ENCODE measurements around the gene CCDC24. TPM values are rescaled to one million over a fixed set of nuclear protein-coding genes. Genes with fewer than 3 reads are reported as not detected.

The CCDC24 gene
- 6.6 TPM for polyA plus RNA-seq (2013, experiment 1 of 2)
- 5.2 TPM for polyA plus RNA-seq (2013, experiment 2 of 2)

GRCh38 chr1:43991476-43992231, at the start of gene CCDC24:
Gene CCDC24, plus strand, starts transcription at chr1:43991599. Its CDS starts 280 bp downstream, at chr1:43991879.
- H3K4me3 ChIP-seq (ENCODE audit: extremely low read depth, insufficient read depth, low read length, poor library complexity, severe bottlenecking), result peak within 1 kb of the TSS; percentile 59
- H3K27ac ChIP-seq (ENCODE audit: low read depth, low read length, severe bottlenecking), result peak within 1 kb of the TSS; percentile 45
- peaks cover under 1% of the 10 kb centered on the region for H3K36me3 ChIP-seq (ENCODE audit: control insufficient read depth, insufficient read depth, low read length)
- no peaks in the 10 kb centered on the region for H3K9me3 ChIP-seq (ENCODE audit: control insufficient read depth, low read length)
- 1% methylated on average over 40 to 60 of the region's 66 CpGs for WGBS, 2 experiments (ENCODE audit: insufficient coverage in 2 of 2)
- H3K4me1 ChIP-seq (ENCODE audit: control insufficient read depth, insufficient read depth, low read length, poor library complexity, severe bottlenecking), result peaks cover 16% of the 10 kb centered on the region

DNA sequence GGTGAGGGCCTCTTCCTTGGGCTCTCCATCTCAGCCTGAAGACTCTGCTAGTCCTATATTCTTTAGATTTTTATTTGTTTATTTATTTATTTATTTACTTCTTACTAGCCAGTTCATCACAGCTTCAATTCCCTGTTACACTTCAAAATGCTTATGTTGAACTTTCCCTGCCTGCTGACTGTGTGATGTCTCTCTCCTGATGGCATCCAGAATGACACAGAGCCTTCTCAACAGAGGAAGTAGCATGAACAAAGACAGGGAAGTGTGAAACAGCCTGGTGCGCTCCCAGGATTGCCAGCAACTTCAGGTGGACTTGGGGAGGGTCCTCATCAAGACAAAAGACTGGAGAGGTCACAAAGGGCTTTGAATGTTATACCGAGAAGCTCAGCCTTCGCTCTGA, 49.0 kb upstream of the CCDC24 start:
- 82 to 90% methylated on average over 3 of the region's 3 CpGs for WGBS, 2 experiments (ENCODE audit: insufficient coverage in 2 of 2)
- H3K4me1 ChIP-seq (ENCODE audit: control insufficient read depth, insufficient read depth, low read length, poor library complexity, severe bottlenecking), result no peaks in the 10 kb centered on the region
- H3K27ac ChIP-seq (ENCODE audit: low read depth, low read length, severe bottlenecking), result no peak overlapping the region
- H3K9me3 ChIP-seq (ENCODE audit: control insufficient read depth, low read length), result no peaks in the 10 kb centered on the region
- no peaks in the 10 kb centered on the region for H3K36me3 ChIP-seq (ENCODE audit: control insufficient read depth, insufficient read depth, low read length)
- no peak overlapping the region for H3K4me3 ChIP-seq (ENCODE audit: extremely low read depth, insufficient read depth, low read length, poor library complexity, severe bottlenecking)

DNA sequence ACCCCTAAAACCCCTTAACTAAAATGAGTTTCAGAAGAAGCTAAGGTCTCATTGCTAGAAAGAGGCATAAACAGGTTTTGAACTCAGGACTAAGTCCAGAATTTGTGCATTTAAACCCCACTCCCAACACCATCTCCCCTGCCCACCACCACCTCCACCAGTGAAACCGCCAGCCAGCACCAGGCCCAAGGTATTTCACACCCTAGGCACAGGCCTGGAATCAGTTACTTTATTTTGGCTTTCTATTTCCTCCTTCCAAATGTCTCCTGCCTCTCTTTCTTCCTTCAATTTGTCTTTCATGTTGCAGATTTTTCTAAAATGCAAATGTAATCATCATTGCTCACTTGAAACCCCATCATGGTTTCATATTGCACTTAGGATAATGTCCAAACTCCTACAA, 46.5 kb upstream of the CCDC24 start:
- Histone ChIP-seq H3K4me3 (ENCODE audit: extremely low read depth, insufficient read depth, low read length, poor library complexity, severe bottlenecking) (no peak overlapping the region), H3K27ac (ENCODE audit: low read depth, low read length, severe bottlenecking) (no peak overlapping the region), H3K4me1 (ENCODE audit: control insufficient read depth, insufficient read depth, low read length, poor library complexity, severe bottlenecking) (no peaks in the 10 kb centered on the region), H3K36me3 (ENCODE audit: control insufficient read depth, insufficient read depth, low read length) (peaks cover 4% of the 10 kb centered on the region), H3K9me3 (ENCODE audit: control insufficient read depth, low read length) (no peaks in the 10 kb centered on the region)
- 84 to 100% methylated on average over 1 of the region's 1 CpG for WGBS, 2 experiments (ENCODE audit: insufficient coverage in 2 of 2)

GRCh38 chr1:43945674-43946235, 45.6 kb upstream of the CCDC24 start:
- WGBS, 2 experiments (ENCODE audit: insufficient coverage in 2 of 2), result 67 to 69% methylated on average over 2 of the region's 3 CpGs
- Histone ChIP-seq H3K4me1 (ENCODE audit: control insufficient read depth, insufficient read depth, low read length, poor library complexity, severe bottlenecking) (no peaks in the 10 kb centered on the region), H3K27ac (ENCODE audit: low read depth, low read length, severe bottlenecking) (peak overlapping the region; percentile 99), H3K4me3 (ENCODE audit: extremely low read depth, insufficient read depth, low read length, poor library complexity, severe bottlenecking) (peak overlapping the region; percentile 74), H3K36me3 (ENCODE audit: control insufficient read depth, insufficient read depth, low read length) (peaks cover 11% of the 10 kb centered on the region), H3K9me3 (ENCODE audit: control insufficient read depth, low read length) (no peaks in the 10 kb centered on the region)

DNA sequence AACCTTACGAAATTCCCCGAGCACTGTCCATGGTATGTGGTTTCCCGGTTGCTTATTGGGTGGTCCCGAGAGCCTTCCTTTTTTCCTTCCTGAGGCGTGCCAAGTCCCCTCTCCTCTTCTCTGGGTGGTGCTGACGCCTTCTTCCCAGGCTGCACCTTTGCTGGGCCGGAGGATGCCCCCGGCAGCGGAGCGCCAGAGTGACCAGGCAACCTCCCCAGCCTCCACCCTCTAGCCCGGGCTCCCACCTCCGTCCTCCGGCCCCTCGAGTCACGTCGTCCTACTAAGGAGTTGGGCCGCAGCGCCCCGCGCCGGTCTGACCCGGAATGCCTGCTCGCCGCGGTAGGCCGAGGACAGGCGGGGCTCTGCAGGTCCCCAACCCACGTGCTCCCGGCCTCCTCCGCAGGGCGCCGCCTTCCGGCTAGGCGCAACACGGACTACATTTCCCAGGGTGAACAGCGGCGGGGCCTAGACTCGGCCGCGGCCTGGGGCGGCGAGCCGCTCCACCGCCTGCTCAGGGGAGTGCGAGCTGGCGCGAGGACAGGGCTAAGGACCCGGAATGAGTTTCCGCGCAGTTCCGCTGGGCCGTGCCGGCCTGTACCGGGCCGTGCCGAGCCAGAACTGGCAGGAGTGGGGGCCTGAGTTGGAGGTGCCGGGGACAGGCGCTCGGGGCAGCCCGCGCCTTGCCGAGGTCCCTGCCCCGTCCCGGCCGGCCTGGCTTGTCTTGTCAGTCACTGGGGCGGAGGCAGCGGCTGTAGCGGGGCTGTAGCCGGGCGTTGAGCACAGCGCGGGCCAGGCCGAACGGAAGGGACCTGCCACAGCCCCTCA, 45.0 kb upstream of the CCDC24 start, which contains the start of gene IPO13:
TSS of gene IPO13 (plus strand) at position 715 of the 825 bp plus-strand sequence. CDS start 651 bp downstream, outside the sequence.
- H3K4me3 ChIP-seq (ENCODE audit: extremely low read depth, insufficient read depth, low read length, poor library complexity, severe bottlenecking), result peak within 1 kb of the TSS; percentile 74
- H3K36me3 ChIP-seq (ENCODE audit: control insufficient read depth, insufficient read depth, low read length), result peaks cover 11% of the 10 kb centered on the region
- 0 to 1% methylated on average over 56 to 60 of the region's 74 CpGs for WGBS, 2 experiments (ENCODE audit: insufficient coverage in 2 of 2)
- H3K4me1 ChIP-seq (ENCODE audit: control insufficient read depth, insufficient read depth, low read length, poor library complexity, severe bottlenecking), result no peaks in the 10 kb centered on the region
- no peaks in the 10 kb centered on the region for H3K9me3 ChIP-seq (ENCODE audit: control insufficient read depth, low read length)
- H3K27ac ChIP-seq (ENCODE audit: low read depth, low read length, severe bottlenecking), result peak within 1 kb of the TSS; percentile 99

- Histone ChIP-seq H3K4me3 (ENCODE audit: extremely low read depth, insufficient read depth, low read length, poor library complexity, severe bottlenecking) (peak overlapping the region; percentile 74), H3K9me3 (ENCODE audit: control insufficient read depth, low read length) (no peaks in the 10 kb centered on the region), H3K4me1 (ENCODE audit: control insufficient read depth, insufficient read depth, low read length, poor library complexity, severe bottlenecking) (no peaks in the 10 kb centered on the region), H3K27ac (ENCODE audit: low read depth, low read length, severe bottlenecking) (peak overlapping the region; percentile 99), H3K36me3 (ENCODE audit: control insufficient read depth, insufficient read depth, low read length) (peaks cover 11% of the 10 kb centered on the region)
- WGBS, 2 experiments (ENCODE audit: insufficient coverage in 2 of 2), result 13 to 17% methylated on average over 15 to 26 of the region's 27 CpGs
These were observed 44.1 kb upstream of the CCDC24 start for GRCh38 chr1:43947061-43947873.

DNA sequence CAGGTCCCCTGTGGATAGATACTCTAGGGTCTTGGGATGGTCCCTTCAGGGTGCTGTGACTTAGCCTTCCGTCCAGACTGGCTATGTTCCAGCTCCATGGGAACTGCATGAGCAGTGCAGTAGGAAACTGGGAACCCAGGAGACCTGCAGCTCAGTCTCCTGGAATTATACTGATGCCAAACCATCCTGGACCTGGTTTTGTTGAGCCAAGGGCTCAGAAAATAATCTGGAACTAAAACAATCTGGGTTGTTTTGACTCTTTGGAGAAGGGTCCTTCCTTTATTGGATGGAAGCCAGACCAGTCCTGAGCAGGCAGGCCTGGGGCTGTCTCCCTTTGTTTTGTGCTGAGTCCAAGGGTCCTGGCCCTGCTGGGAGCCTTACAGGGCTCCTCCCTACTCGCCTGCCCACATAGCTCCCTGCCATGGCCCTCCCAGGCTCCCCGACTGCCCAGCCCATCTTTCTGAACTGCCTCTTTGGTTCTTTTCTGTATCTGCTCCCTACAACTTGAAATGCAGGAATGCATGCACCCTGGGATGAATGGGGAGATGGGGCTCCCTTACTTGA, 43.4 kb upstream of the CCDC24 start:
- Histone ChIP-seq H3K4me3 (ENCODE audit: extremely low read depth, insufficient read depth, low read length, poor library complexity, severe bottlenecking) (peak overlapping the region; percentile 74), H3K36me3 (ENCODE audit: control insufficient read depth, insufficient read depth, low read length) (peaks cover 11% of the 10 kb centered on the region), H3K27ac (ENCODE audit: low read depth, low read length, severe bottlenecking) (no peak overlapping the region), H3K4me1 (ENCODE audit: control insufficient read depth, insufficient read depth, low read length, poor library complexity, severe bottlenecking) (no peaks in the 10 kb centered on the region), H3K9me3 (ENCODE audit: control insufficient read depth, low read length) (no peaks in the 10 kb centered on the region)
- 75 to 76% methylated on average over 1 to 2 of the region's 3 CpGs for WGBS, 2 experiments (ENCODE audit: insufficient coverage in 2 of 2)

DNA sequence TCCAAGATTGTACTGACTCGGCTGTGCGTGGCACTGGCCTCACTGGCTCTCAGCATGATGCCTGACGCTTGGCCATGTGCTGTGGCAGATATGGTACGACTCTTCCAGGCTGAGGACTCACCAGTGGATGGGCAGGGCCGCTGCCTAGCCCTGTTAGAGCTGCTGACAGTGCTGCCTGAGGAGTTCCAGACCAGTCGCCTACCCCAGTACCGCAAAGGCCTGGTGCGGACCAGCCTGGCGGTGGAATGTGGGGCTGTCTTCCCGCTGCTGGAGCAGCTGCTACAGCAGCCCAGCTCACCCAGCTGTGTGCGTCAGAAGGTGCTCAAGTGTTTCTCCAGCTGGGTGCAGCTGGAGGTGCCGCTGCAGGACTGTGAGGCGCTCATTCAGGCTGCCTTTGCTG, 41.7 kb upstream of the CCDC24 start:
- no peak overlapping the region for H3K4me3 ChIP-seq (ENCODE audit: extremely low read depth, insufficient read depth, low read length, poor library complexity, severe bottlenecking)
- no peak overlapping the region for H3K27ac ChIP-seq (ENCODE audit: low read depth, low read length, severe bottlenecking)
- H3K4me1 ChIP-seq (ENCODE audit: control insufficient read depth, insufficient read depth, low read length, poor library complexity, severe bottlenecking), result no peaks in the 10 kb centered on the region
- 86 to 88% methylated on average over 12 to 13 of the region's 13 CpGs for WGBS, 2 experiments (ENCODE audit: insufficient coverage in 2 of 2)
- no peaks in the 10 kb centered on the region for H3K9me3 ChIP-seq (ENCODE audit: control insufficient read depth, low read length)
- peaks cover 11% of the 10 kb centered on the region for H3K36me3 ChIP-seq (ENCODE audit: control insufficient read depth, insufficient read depth, low read length)

DNA sequence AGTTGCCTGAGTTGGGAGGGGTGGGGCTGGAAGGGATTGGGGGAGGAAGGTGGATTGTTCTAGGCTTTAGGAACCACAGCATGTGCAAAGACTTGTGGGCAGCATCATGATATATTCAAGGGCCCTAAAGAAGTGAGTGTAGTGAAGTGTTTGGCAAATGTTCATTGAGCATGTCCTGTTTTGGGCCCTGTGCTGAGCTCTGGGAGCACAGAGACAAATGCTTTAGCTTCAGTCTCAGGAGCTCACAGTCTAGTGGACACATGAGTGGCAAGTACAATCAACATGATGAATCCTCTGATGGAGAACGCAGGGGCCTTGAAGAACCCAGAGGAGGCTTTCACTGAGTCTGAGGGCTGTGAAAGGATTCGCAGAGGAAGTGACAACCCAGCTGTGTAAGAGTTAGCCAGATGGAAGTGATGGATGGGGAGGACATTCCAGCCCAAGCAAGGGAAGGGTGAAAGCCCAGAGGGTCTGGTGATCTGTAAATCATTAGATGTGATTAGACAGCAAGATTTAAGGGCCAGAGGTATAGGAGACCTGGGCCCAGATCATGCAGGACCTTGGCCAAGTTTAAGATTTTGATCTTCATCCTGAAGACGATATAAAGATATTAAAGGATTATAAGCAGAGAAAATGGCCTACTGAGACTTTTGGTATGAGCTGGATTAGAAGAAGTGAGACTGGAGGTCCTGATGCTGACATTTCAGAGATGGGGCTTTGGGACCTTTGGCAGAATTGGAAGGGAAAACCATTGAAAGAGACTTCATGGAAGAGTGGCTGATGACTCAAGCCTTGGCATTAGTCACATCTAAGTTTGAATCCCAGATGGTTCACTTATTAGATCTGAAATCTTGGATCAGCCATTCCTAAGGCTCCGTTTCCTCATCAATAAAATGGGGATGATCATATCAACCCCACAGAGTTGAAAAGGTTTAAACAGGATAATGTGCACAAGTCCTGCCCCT, 40.1 kb upstream of the CCDC24 start:
- Histone ChIP-seq H3K4me3 (ENCODE audit: extremely low read depth, insufficient read depth, low read length, poor library complexity, severe bottlenecking) (no peak overlapping the region), H3K9me3 (ENCODE audit: control insufficient read depth, low read length) (no peaks in the 10 kb centered on the region), H3K27ac (ENCODE audit: low read depth, low read length, severe bottlenecking) (no peak overlapping the region), H3K4me1 (ENCODE audit: control insufficient read depth, insufficient read depth, low read length, poor library complexity, severe bottlenecking) (no peaks in the 10 kb centered on the region), H3K36me3 (ENCODE audit: control insufficient read depth, insufficient read depth, low read length) (peaks cover 11% of the 10 kb centered on the region)
- 93 to 97% methylated on average over 3 of the region's 4 CpGs for WGBS, 2 experiments (ENCODE audit: insufficient coverage in 2 of 2)
